ENCODE results near the gene KCNG2. TPM values are rescaled to one million over a fixed set of nuclear protein-coding genes. Genes with fewer than 3 reads are reported as not detected.

KCNG2 gene
- polyA plus RNA-seq, 1 of the 3 experiments (the other 2 are of a cell fraction), result not detected

DNA sequence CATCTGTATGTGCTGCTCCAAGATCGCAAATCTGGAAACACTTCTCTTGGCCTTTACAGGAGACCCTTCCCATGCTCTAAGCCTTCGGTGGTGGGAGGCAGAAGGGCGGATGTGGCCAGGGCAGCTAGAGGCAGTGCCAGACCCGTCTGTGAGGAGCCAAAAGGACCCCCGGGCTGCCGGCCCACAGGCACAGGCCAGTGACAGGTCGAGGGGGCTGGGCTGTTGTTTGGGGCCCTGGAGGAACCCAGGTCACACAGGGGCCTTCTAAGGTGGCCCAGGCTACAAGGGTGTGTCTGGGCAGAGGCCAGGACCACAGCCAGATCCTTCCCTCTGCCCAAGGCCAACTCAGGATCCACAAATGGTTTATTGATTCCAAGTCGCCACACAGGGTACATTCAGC, 104.3 kb downstream of the KCNG2 start (continued):
- no peak for TF ChIP-seq EP300 (IDR thresholded peaks at IDR 0.05; ENCODE audit: borderline replicate concordance in 1 of 2, low read depth in 1 of 2, low read length in 1 of 2)

DNA sequence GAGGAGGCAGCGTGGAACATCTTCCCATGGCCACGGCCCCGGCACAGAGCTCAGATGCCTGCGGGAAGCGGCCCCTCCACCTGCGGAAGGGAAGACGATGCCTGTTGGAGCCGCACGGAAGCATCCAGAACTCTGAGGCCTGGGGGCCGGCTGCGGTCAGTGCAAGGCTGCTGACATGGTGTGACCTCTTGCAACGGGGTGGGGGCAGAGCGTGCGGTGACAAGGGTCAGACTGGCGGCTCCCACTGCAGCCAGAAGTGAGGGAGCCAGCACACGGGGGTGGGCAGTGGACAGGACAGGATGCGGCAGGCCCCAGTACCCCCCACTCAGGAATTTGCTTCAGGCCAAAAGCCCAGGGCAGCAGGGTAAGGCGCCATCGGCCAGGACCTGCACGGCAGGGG, 104.9 kb downstream of the KCNG2 start:
- no peak for TF ChIP-seq POLR2AphosphoS5 (IDR thresholded peaks at IDR 0.05; ENCODE audit: low read depth, low read length)
- no peak for TF ChIP-seq RFX5 (IDR thresholded peaks at IDR 0.05; ENCODE audit: low read length)
- no peak for TF ChIP-seq GABPA (IDR thresholded peaks at IDR 0.05; ENCODE audit: low read depth)
- no peak for TF ChIP-seq JUND (IDR thresholded peaks at IDR 0.05)
- no peak for TF ChIP-seq RXRA (IDR thresholded peaks at IDR 0.05; ENCODE audit: borderline replicate concordance, low read depth)
- TF ChIP-seq, protein P1, sequence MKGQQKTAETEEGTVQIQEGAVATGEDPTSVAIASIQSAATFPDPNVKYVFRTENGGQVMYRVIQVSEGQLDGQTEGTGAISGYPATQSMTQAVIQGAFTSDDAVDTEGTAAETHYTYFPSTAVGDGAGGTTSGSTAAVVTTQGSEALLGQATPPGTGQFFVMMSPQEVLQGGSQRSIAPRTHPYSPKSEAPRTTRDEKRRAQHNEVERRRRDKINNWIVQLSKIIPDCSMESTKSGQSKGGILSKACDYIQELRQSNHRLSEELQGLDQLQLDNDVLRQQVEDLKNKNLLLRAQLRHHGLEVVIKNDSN (IDR thresholded peaks at IDR 0.05; ENCODE audit: borderline replicate concordance, low read depth), result no peak
- no peak for TF ChIP-seq RCOR1 (IDR thresholded peaks at IDR 0.05; ENCODE audit: low read length)
- TF ChIP-seq, protein P2, sequence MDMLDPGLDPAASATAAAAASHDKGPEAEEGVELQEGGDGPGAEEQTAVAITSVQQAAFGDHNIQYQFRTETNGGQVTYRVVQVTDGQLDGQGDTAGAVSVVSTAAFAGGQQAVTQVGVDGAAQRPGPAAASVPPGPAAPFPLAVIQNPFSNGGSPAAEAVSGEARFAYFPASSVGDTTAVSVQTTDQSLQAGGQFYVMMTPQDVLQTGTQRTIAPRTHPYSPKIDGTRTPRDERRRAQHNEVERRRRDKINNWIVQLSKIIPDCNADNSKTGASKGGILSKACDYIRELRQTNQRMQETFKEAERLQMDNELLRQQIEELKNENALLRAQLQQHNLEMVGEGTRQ (IDR thresholded peaks at IDR 0.05; ENCODE audit: borderline replicate concordance, low read depth, low read length), result no peak
- TF ChIP-seq SIN3A (IDR thresholded peaks at IDR 0.05; ENCODE audit: borderline replicate concordance, low read depth, low read length), result no peak
- TF ChIP-seq FOSL2 (IDR thresholded peaks at IDR 0.05; ENCODE audit: borderline replicate concordance, low read depth), result no peak
- TF ChIP-seq NFIC (IDR thresholded peaks at IDR 0.05; ENCODE audit: borderline replicate concordance), result no peak
- TF ChIP-seq GATA2 (CRISPR knock-in tag; IDR thresholded peaks at IDR 0.05), result no peak
- no peak for TF ChIP-seq CHD2 (IDR thresholded peaks at IDR 0.05; ENCODE audit: low read length, partially characterized antibody)
- Histone ChIP-seq H3K27me3 (ENCODE audit: insufficient read depth) (no peaks in the 10 kb centered on the region), H2AFZ (ENCODE audit: low read depth) (no peak overlapping the region), H3K27ac (ENCODE audit: low read depth in 2 of 2, low read length in 1 of 2) (no peak overlapping the region), H3K9me2 (no peaks in the 10 kb centered on the region), H3K79me2 (ENCODE audit: insufficient read depth) (no peaks in the 10 kb centered on the region), H3K9me3 (0 out of 2 replicates have a peak, but pooled peaks cover 4% of the 10 kb centered on the region), H3K4me3 (ENCODE audit: low read depth in 2 of 2, low read length in 1 of 2) (no peak overlapping the region; a peak in 1 of 4 replicates), H3K9ac (no peak overlapping the region), H4K20me1 (ENCODE audit: insufficient read depth) (no peaks in the 10 kb centered on the region), H3F3A (replicated peaks; ENCODE audit: insufficient read depth) (no peaks in the 10 kb centered on the region), H3K4me2 (no peak overlapping the region), H3K36me3 (replicated peaks in 1 of 2; ENCODE audit: control insufficient read depth in 1 of 2, insufficient read depth in 2 of 2, low read length in 1 of 2) (peaks cover 0 to 3% of the 10 kb centered on the region in 2 experiments), H3K4me1 (ENCODE audit: control insufficient read depth in 1 of 2, insufficient read depth in 2 of 2, low read depth in 1 of 2, low read length in 1 of 2) (no peaks in the 10 kb centered on the region)
- DNase-seq, result no peak
- ChIA-PET CTCF (no interaction called here), POLR2A (no interaction called here)
- 98% methylated on average over 7 of the region's 20 CpGs for WGBS (ENCODE audit: low lambda C conversion rate)

DNA sequence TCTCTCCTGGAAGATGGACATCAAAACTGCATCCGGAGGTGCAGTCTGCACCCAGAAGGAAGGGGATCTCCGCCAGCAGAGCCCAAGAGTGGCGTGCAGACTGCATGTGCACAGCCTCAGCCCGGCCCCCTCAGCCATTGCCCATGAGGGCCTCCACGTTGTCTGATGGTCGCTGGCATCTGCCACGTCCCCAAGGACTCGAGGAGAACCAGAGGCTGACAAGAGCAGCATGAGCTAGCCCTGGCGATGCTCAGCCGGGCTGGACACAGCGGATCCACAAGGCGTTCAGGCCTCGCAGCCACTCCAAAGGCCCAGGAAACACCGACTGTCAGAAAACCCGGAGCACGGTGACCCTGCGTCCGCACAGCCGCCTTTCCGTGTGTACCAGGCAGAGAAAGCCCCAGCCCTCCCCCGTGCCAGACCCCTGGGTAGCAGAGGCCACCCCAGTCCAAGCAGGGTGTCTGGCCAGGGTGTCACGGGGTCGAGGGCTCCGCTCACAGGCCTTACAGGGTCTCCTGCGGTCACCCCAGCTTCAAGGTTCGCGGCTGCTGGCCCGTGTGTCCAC, 105.4 kb downstream of the KCNG2 start:
- 0 out of 2 replicates have a peak, but pooled peaks cover under 1% of the 10 kb centered on the region for H3K9me3 ChIP-seq
- H2AFZ ChIP-seq (ENCODE audit: low read depth), result no peak overlapping the region
- no peaks in the 10 kb centered on the region for H3K27me3 ChIP-seq (ENCODE audit: insufficient read depth)
- H3K79me2 ChIP-seq (ENCODE audit: insufficient read depth), result no peaks in the 10 kb centered on the region
- no peak for DNase-seq
- H3K27ac ChIP-seq (ENCODE audit: low read depth in 2 of 2, low read length in 1 of 2), result no peak overlapping the region
- H3K4me1 ChIP-seq (ENCODE audit: control insufficient read depth in 1 of 2, insufficient read depth in 2 of 2, low read depth in 1 of 2, low read length in 1 of 2), result no peaks in the 10 kb centered on the region
- 95% methylated on average over 19 of the region's 28 CpGs for WGBS (ENCODE audit: low lambda C conversion rate)
- H3F3A ChIP-seq (replicated peaks; ENCODE audit: insufficient read depth), result no peaks in the 10 kb centered on the region
- no peaks in the 10 kb centered on the region for H4K20me1 ChIP-seq (ENCODE audit: insufficient read depth)
- H3K9me2 ChIP-seq, result no peaks in the 10 kb centered on the region
- peaks cover 0 to 3% of the 10 kb centered on the region in 2 experiments for H3K36me3 ChIP-seq (replicated peaks in 1 of 2; ENCODE audit: control insufficient read depth in 1 of 2, insufficient read depth in 2 of 2, low read length in 1 of 2)
- H3K4me3 ChIP-seq (ENCODE audit: low read depth in 2 of 2, low read length in 1 of 2), result no peak overlapping the region
- no peak overlapping the region for H3K4me2 ChIP-seq
- POLR2A ChIA-PET, result no interaction called here
- H3K9ac ChIP-seq, result no peak overlapping the region
- CTCF ChIA-PET, result no interaction called here
- TF ChIP-seq TEAD4 (IDR thresholded peaks at IDR 0.05; ENCODE audit: borderline replicate concordance, insufficient read depth) (no peak), FOSL2 (IDR thresholded peaks at IDR 0.05; ENCODE audit: borderline replicate concordance, low read depth) (no peak), TCF12 (IDR thresholded peaks at IDR 0.05) (no peak), SIN3A (IDR thresholded peaks at IDR 0.05; ENCODE audit: borderline replicate concordance, low read depth, low read length) (no peak), MXI1 (IDR thresholded peaks at IDR 0.05; ENCODE audit: low read depth, low read length) (no peak), GATA2 (CRISPR knock-in tag; IDR thresholded peaks at IDR 0.05) (no peak), RAD21 (IDR thresholded peaks at IDR 0.05; ENCODE audit: low read length) (no peak), JUND (IDR thresholded peaks at IDR 0.05) (no peak), RCOR1 (IDR thresholded peaks at IDR 0.05; ENCODE audit: low read length) (no peak), YY1 (IDR thresholded peaks at IDR 0.05; ENCODE audit: low read depth) (no peak), NRF1 (IDR thresholded peaks at IDR 0.05; ENCODE audit: low read depth, low read length) (no peak), TAF1 (IDR thresholded peaks at IDR 0.05; ENCODE audit: borderline replicate concordance, low read depth, low read length) (no peak), ELF1 (IDR thresholded peaks at IDR 0.05) (no peak), SMC3 (IDR thresholded peaks at IDR 0.05; ENCODE audit: low read depth, low read length) (no peak)
- TF ChIP-seq, protein P1 (IDR thresholded peaks at IDR 0.05; ENCODE audit: borderline replicate concordance, low read depth), result no peak

All from SK-N-SH (cell line).